NK-92 (cell line): ENCODE results near the gene PCIF1.
"Not testable (repeated sequence)": the region's sequence is repeated elsewhere in the genome, so short reads cannot be mapped to it uniquely, and the experiment has no call there.

Experiments used
- DNase-seq: peaks from one replicate; lab custom pipeline; 2025; ENCODE audit not compliant: unreplicated experiment; lab: John Stamatoyannopoulos, UW

Gene PCIF1

GRCh38 chr20:45921337-45922189, 12.9 kb upstream of the PCIF1 start:
- DNase-seq, result no peak

- no peak for DNase-seq
These were observed 9.9 kb upstream of the PCIF1 start for GRCh38 chr20:45924391-45925261.

- no peak for DNase-seq
These were observed 8.5 kb upstream of the PCIF1 start for GRCh38 chr20:45925821-45926506.

- DNase-seq, result no peak
These were observed 7.8 kb upstream of the PCIF1 start for GRCh38 chr20:45926731-45927070.

GRCh38 chr20:45927071-45927878, 7.2 kb upstream of the PCIF1 start:
- no peak for DNase-seq

- DNase-seq, result not testable (repeated sequence)
These were observed 2.8 kb upstream of the PCIF1 start for GRCh38 chr20:45931680-45932079.

GRCh38 chr20:45933266-45934045, 1.0 kb upstream of the PCIF1 start:
- DNase-seq, result no peak

GRCh38 chr20:45934046-45934585, 367 bp upstream of the PCIF1 start:
- no peak for DNase-seq

- no peak for DNase-seq
These were observed 1.0 kb downstream of the PCIF1 start for GRCh38 chr20:45935416-45936046.

GRCh38 chr20:45937765-45938164, 3.3 kb downstream of the PCIF1 start:
- no peak for DNase-seq

GRCh38 chr20:45938727-45939438, 4.4 kb downstream of the PCIF1 start:
- DNase-seq, result no peak

- no peak for DNase-seq
These were observed 5.6 kb downstream of the PCIF1 start for GRCh38 chr20:45940053-45940452.

- DNase-seq, result no peak
These were observed 6.0 kb downstream of the PCIF1 start for GRCh38 chr20:45940469-45940868.

- DNase-seq, result no peak
These were observed 9.1 kb downstream of the PCIF1 start for GRCh38 chr20:45943613-45944012.

GRCh38 chr20:45944151-45944964, 9.9 kb downstream of the PCIF1 start:
- no peak for DNase-seq

- DNase-seq, result no peak
These were observed 10.6 kb downstream of the PCIF1 start for GRCh38 chr20:45944965-45945677.

- no peak for DNase-seq
These were observed 11.2 kb downstream of the PCIF1 start for GRCh38 chr20:45945678-45946148.
